A549 (cell line): Measurements from ENCODE around the gene ARMC7. TPM values are rescaled to one million over a fixed set of nuclear protein-coding genes. Genes with fewer than 3 reads are reported as not detected.
A peak's percentile ranks its signal among the peaks of the same experiment; 100 is the strongest.
"Not testable (repeated sequence)": the region's sequence is repeated elsewhere in the genome, so short reads cannot be mapped to it uniquely, and the experiment has no call there.

Experiments used
- ATAC-seq, 2 experiments: fragments of 200-7000 bp in 1 of 2; fragments of >200 bp in 1 of 2; cut with Nextera tagmentation in 1 of 2; cut with Tn5 transposase in 1 of 2; 3 replicates each; pipeline versions ENCODE4 v1.8.0 to v1.9.1; 2018 to 2020; ENCODE audit warnings: mild to moderate bottlenecking in 1 of 2, moderate library complexity in 1 of 2
- CTCF ChIA-PET: fragments of 300-600 bp; sonication (Branson Sonifier 250); formaldehyde crosslinking; extraction: SDS; loops from one replicate; lab custom pipeline; 2021; ENCODE audit warnings: antibody characterized with exemption, inconsistent platforms; lab: Yijun Ruan, JAX
- POLR2A ChIA-PET: fragments of 350-600 bp; formaldehyde crosslinking; extraction: SDS; loops from one replicate; lab custom pipeline; 2021; ENCODE audit warnings: antibody characterized with exemption, inconsistent platforms; lab: Yijun Ruan, JAX
- DNase-seq, 2 experiments: peaks; one replicate each; pipeline versions ENCODE4 v3.0.0 to v3.0.0-alpha.2; 2011 to 2016; ENCODE audit warnings: low read depth in 1 of 2, low spot score in 1 of 2
- FAIRE-seq: peaks from 2 replicates; lab custom pipeline; 2011; peaks lifted over from hg19 to GRCh38; lab: Jason Lieb, UNC
- H3K27ac ChIP-seq, 2 experiments: fragments of >200 bp; sonication (Bioruptor Twin); formaldehyde crosslinking; 3 replicates each; pipeline ENCODE4 v1.5.1; 2016 to 2017
- H3K4me1 ChIP-seq: fragments of >200 bp; sonication (Bioruptor Twin); formaldehyde crosslinking; 3 replicates; pipeline ENCODE4 v1.6.1; 2016
- H3K4me2 ChIP-seq: fragments of >200 bp; sonication (Bioruptor Twin); formaldehyde crosslinking; 3 replicates; pipeline ENCODE4 v1.6.1; 2016
- H3K4me3 ChIP-seq: fragments of >200 bp; sonication (Bioruptor Twin); formaldehyde crosslinking; 3 replicates; pipeline ENCODE4 v1.5.1; 2016
- H3K9me3 ChIP-seq: fragments of >200 bp; sonication (Bioruptor Twin); formaldehyde crosslinking; 3 replicates; pipeline ENCODE4 v1.6.1; 2016
- CEBPB ChIP-seq, 2 experiments: fragments of >200 bp in 1 of 2; sonication (Bioruptor Twin) in 1 of 2; formaldehyde crosslinking in 1 of 2; IDR thresholded peaks; 2 replicates each; pipeline ENCODE4 v1.6.1; 2012 to 2016
- EHF ChIP-seq: fragments of 250-450 bp; sonication (Bioruptor Pico); IDR thresholded peaks from 2 replicates; pipeline ENCODE4 v1.5.0; 2020; ENCODE audit warnings: mild to moderate bottlenecking
- FOSB ChIP-seq: fragments of 250-450 bp; sonication (Bioruptor Pico); IDR thresholded peaks from 2 replicates; pipeline ENCODE4 v1.5.0; 2020; ENCODE audit warnings: mild to moderate bottlenecking, moderate library complexity
- FOSL2 ChIP-seq, 2 experiments: fragments of 450-650 bp in 1 of 2; fragments of >200 bp in 1 of 2; sonication (Bioruptor Twin) in 1 of 2; formaldehyde crosslinking; IDR thresholded peaks; 2 replicates each; pipeline versions ENCODE4 v1.5.0 to v1.6.1; 2016 to 2020; ENCODE audit warnings: mild to moderate bottlenecking in 1 of 2, moderate library complexity in 1 of 2
- FOXS1 ChIP-seq: fragments of 250-450 bp; sonication (Bioruptor Pico); IDR thresholded peaks from 2 replicates; pipeline ENCODE4 v1.5.0; 2020; ENCODE audit warnings: mild to moderate bottlenecking, moderate library complexity
- GATA3 ChIP-seq: IDR thresholded peaks from 2 replicates; pipeline ENCODE4 v1.6.1; 2012; ENCODE audit warnings: borderline replicate concordance
- HEYL ChIP-seq: fragments of 250-450 bp; sonication (Bioruptor Pico); IDR thresholded peaks from 2 replicates; pipeline ENCODE4 v1.8.0; 2021; ENCODE audit warnings: mild to moderate bottlenecking, moderate library complexity
- HOXA7 ChIP-seq: fragments of 250-450 bp; sonication (Bioruptor Pico); IDR thresholded peaks from 2 replicates; pipeline ENCODE4 v1.5.0; 2020; ENCODE audit warnings: mild to moderate bottlenecking, moderate library complexity
- HOXB13 ChIP-seq: fragments of 250-450 bp; sonication (Bioruptor Pico); IDR thresholded peaks from 2 replicates; pipeline ENCODE4 v1.5.0; 2020; ENCODE audit warnings: low read depth, mild to moderate bottlenecking, moderate library complexity
- HOXB5 ChIP-seq: fragments of 250-450 bp; sonication (Bioruptor Pico); IDR thresholded peaks from 2 replicates; pipeline ENCODE4 v1.5.0; 2020; ENCODE audit warnings: mild to moderate bottlenecking, moderate library complexity
- JUN ChIP-seq, 2 experiments: fragments of >200 bp; sonication (Bioruptor Twin); formaldehyde crosslinking; IDR thresholded peaks; 2 replicates in 1 of 2; 3 replicates in 1 of 2; pipeline ENCODE4 v1.6.1; 2016 to 2017
- JUNB ChIP-seq: fragments of >200 bp; sonication (Bioruptor Twin); formaldehyde crosslinking; IDR thresholded peaks from 2 replicates; pipeline ENCODE4 v1.6.1; 2016
- NFE2L2 ChIP-seq: fragments of 150-350 bp; conservative IDR thresholded peaks from 2 replicates; pipeline ENCODE4 v1.6.1; 2014; ENCODE audit warnings: low read length
- NPAS2 ChIP-seq: fragments of 250-450 bp; sonication (Bioruptor Pico); IDR thresholded peaks from 2 replicates; pipeline ENCODE4 v1.8.0; 2022; ENCODE audit warnings: mild to moderate bottlenecking, moderate library complexity, borderline replicate concordance
- NR3C1 ChIP-seq: fragments of >200 bp; sonication (Bioruptor Twin); formaldehyde crosslinking; IDR thresholded peaks from 3 replicates; pipeline ENCODE4 v1.6.1; 2017
- POLR2A ChIP-seq: IDR thresholded peaks from 2 replicates; pipeline ENCODE4 v1.6.1; 2012; ENCODE audit warnings: mild to moderate bottlenecking, low read length
- RARB ChIP-seq: fragments of 250-450 bp; sonication (Bioruptor Pico); IDR thresholded peaks from 2 replicates; pipeline ENCODE4 v1.8.0; 2021; ENCODE audit warnings: mild to moderate bottlenecking, moderate library complexity
- SREBF2 ChIP-seq: fragments of 450-650 bp; IDR thresholded peaks from 2 replicates; pipeline ENCODE4 v1.6.1; 2014; ENCODE audit warnings: mild to moderate bottlenecking, moderate library complexity
- TFCP2L1 ChIP-seq: fragments of 250-450 bp; sonication (Bioruptor Pico); IDR thresholded peaks from 2 replicates; pipeline ENCODE4 v1.5.0; 2021; ENCODE audit warnings: mild to moderate bottlenecking
- TP53 ChIP-seq: fragments of 250-450 bp; sonication (Bioruptor Pico); IDR thresholded peaks from 2 replicates; pipeline ENCODE4 v1.5.0; 2021; ENCODE audit warnings: mild to moderate bottlenecking, moderate library complexity
- ZFP36 ChIP-seq: fragments of 450-650 bp; IDR thresholded peaks from 2 replicates; pipeline ENCODE4 v1.6.1; 2014; ENCODE audit warnings: borderline replicate concordance; ENCODE audit not compliant: partially characterized antibody
- ZNF302 ChIP-seq: fragments of 250-450 bp; sonication (Bioruptor Pico); IDR thresholded peaks from 2 replicates; pipeline ENCODE4 v1.9.0; 2021; ENCODE audit warnings: inconsistent platforms, mild to moderate bottlenecking, moderate library complexity
- ZSCAN20 ChIP-seq: fragments of 250-450 bp; sonication (Bioruptor Pico); IDR thresholded peaks from 2 replicates; pipeline ENCODE4 v1.8.0; 2022; ENCODE audit warnings: mild to moderate bottlenecking, moderate library complexity
- WGBS: methylation state at CpG from one replicate; pipeline ENCODE4 v1.1.6; 2017; ENCODE audit errors: missing lambda C conversion rate; 5-methylcytosine and 5-hydroxymethylcytosine counted together
- polyA plus RNA-seq, 4 experiments: library from polyadenylated mRNA; depleted of rRNA in 3 of 4; stranded (reverse); fragments of >200 nt; fragmentation: RNase III in 1 of 4; extraction: RNeasy Plus Mini Kit Qiagen cat#74134 plus additional on column Dnase treatment in 1 of 4; gene quantifications; 2 replicates in 3 of 4; 3 replicates in 1 of 4; pipeline ENCODE4 v1.2.3, GENCODE V29; 2011 to 2017
- TF ChIP-seq, protein P1 (sequence below): fragments of 250-450 bp; sonication (Bioruptor Pico); IDR thresholded peaks from 2 replicates; pipeline ENCODE4 v1.5.0; 2020; ENCODE audit warnings: low read depth, mild to moderate bottlenecking, moderate library complexity
- TF ChIP-seq, protein P2 (sequence below): fragments of 250-450 bp; sonication (Bioruptor Pico); IDR thresholded peaks from 2 replicates; pipeline ENCODE4 v1.5.0; 2021; ENCODE audit warnings: mild to moderate bottlenecking, moderate library complexity, borderline replicate concordance
- TF ChIP-seq, protein P3 (sequence below): IDR thresholded peaks from 2 replicates; pipeline ENCODE4 v1.6.1; 2012

The ARMC7 gene
- polyA plus RNA-seq, 2 of the 4 experiments (the other 2 are of a cell fraction), result 8.5 to 12.6 TPM

DNA sequence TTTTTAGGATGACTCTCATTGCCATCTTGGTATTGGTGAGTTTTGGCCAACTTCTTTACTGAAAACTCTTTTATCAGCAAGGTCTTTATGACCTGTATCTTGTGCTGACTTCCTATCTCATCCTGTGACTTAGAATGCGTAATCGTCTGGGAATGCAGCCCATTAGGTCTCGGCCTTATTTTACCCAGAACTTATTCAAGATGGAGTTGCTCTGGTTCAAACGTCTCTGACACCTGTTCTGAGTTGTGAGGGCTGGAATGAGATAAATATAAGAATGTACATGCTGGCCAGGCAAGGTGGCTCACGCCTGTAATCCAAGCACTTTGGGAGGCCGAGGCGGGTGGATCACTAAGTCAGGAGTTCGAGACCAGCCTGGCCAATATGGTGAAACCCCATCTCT is 48.7 kb downstream of the ARMC7 start:
- DNase-seq, result peak in 1 of 2 experiments; percentile 60
- not testable (repeated sequence) for H3K4me3 ChIP-seq; H3K9me3 ChIP-seq; ATAC-seq; FAIRE-seq; TF ChIP-seq FOSL2 (IDR thresholded peaks at IDR 0.05)
- WGBS, result 79% methylated on average over 8 of the region's 8 CpGs
- TF ChIP-seq RARB (peak; percentile 83; the same call in 1 of the 2 replicates), HOXA7 (CRISPR knock-in tag) (peak; percentile 96), HOXB5 (CRISPR knock-in tag) (peak; percentile 99), TFCP2L1 (CRISPR knock-in tag) (peak; percentile 92; the same call in 1 of the 2 replicates), HOXB13 (CRISPR knock-in tag) (peak; percentile 99), ZNF302 (CRISPR knock-in tag) (peak; percentile 97; the same call in 1 of the 2 replicates), NPAS2 (CRISPR knock-in tag) (peak; percentile 87), FOXS1 (peak; percentile 99), TP53 (CRISPR knock-in tag) (peak; percentile 98), EHF (CRISPR knock-in tag) (peak; percentile 99), HEYL (CRISPR knock-in tag) (peak; percentile 96), FOSB (peak; percentile 97), FOSL2 (CRISPR knock-in tag; IDR thresholded peaks at IDR 0.05) (peak; percentile 62), ZSCAN20 (CRISPR knock-in tag) (peak; percentile 84; the same call in 1 of the 2 replicates)
- TF ChIP-seq, protein P1, sequence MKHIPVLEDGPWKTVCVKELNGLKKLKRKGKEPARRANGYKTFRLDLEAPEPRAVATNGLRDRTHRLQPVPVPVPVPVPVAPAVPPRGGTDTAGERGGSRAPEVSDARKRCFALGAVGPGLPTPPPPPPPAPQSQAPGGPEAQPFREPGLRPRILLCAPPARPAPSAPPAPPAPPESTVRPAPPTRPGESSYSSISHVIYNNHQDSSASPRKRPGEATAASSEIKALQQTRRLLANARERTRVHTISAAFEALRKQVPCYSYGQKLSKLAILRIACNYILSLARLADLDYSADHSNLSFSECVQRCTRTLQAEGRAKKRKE (CRISPR knock-in tag), result peak; percentile 100
- TF ChIP-seq, protein P2, sequence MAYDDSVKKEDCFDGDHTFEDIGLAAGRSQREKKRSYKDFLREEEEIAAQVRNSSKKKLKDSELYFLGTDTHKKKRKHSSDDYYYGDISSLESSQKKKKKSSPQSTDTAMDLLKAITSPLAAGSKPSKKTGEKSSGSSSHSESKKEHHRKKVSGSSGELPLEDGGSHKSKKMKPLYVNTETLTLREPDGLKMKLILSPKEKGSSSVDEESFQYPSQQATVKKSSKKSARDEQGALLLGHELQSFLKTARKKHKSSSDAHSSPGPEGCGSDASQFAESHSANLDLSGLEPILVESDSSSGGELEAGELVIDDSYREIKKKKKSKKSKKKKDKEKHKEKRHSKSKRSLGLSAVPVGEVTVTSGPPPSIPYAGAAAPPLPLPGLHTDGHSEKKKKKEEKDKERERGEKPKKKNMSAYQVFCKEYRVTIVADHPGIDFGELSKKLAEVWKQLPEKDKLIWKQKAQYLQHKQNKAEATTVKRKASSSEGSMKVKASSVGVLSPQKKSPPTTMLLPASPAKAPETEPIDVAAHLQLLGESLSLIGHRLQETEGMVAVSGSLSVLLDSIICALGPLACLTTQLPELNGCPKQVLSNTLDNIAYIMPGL (CRISPR knock-in tag), result peak; percentile 80; the same call in 1 of the 2 replicates
- Histone ChIP-seq H3K4me1 (peaks cover 38% of the 10 kb centered on the region), H3K27ac (peak overlapping the region; percentile 48 to 77; a peak in 4 of 6 replicates), H3K4me2 (peak overlapping the region; percentile 59; the same call in 2 of the 3 replicates)
- CTCF ChIA-PET, result interaction anchor here (0.6 to 5.2 kb wide), 6 partner anchors 13 to 209 kb away, joined by 3 to 26 read pairs (median 10); partner anchors contain the start of gene NT5C
- POLR2A ChIA-PET, result interaction anchor here (1.4 kb wide), 1 partner anchor 34 kb away, joined by 4 read pairs; no protein-coding TSS in a partner anchor

DNA sequence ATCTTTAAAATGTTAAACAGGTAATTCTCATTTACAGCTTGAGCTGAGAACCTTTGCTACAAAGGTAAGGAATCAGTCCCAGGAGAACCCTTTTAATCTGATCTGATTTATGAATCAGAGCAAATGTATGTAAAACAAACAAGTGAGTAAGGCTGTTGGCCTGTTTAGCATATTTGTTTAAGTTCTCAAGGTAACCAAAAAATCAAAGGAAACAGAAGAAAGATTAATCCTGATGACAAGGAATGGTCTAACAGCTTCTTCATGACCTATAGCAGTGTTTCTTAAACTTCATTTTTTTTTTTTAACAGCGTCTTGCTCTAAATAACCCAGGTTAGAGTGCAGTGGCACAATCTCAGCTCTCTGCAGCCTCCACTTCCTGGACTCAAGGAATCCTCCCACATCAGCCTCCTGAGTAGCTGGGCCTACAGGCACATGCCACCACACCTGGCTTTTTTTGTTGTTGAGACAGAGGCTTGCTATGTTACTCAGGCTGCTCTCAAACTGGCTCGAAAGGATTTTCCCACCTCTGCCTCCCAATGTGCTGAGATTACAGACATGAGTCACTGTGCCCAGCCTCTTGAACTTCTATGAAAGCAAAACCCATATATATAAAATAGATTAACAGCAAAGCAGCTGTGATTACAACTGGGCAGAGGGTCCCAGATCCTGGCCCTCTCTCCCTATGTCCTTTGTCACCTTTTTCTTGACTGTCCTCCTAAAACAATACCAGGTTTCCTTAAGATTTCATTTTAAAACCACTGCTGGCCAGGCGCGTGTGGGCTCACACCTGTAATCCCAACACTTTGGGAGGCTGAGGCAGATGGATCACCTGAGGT is 49.6 kb downstream of the ARMC7 start:
- ChIA-PET POLR2A (interaction anchor here (1.4 kb wide), 1 partner anchor 35 kb away, joined by 4 read pairs; no protein-coding TSS in a partner anchor), CTCF (interaction anchor here (0.5 to 5.2 kb wide), 10 partner anchors 10 to 89 kb away, joined by 3 to 26 read pairs (median 5); partner anchors contain the start of gene NT5C)
- WGBS, result 47% methylated on average over 4 of the region's 4 CpGs
- ATAC-seq (peak; percentile 34 to 39; a peak in 5 of 6 replicates), DNase-seq (peak in 1 of 2 experiments; percentile 73), FAIRE-seq (peak; percentile 67)
- no peaks in the 10 kb centered on the region for H3K9me3 ChIP-seq
- no peak for TF ChIP-seq SREBF2
- peak; percentile 11 for TF ChIP-seq ZFP36
- TF ChIP-seq JUN (IDR thresholded peaks at IDR 0.05), result peak in 1 of 2 experiments; percentile 24; a peak in 1 of 5 replicates
- TF ChIP-seq POLR2A, result no peak
- TF ChIP-seq CEBPB (IDR thresholded peaks at IDR 0.05), result peak in 1 of 2 experiments; percentile 9; a peak in 1 of 4 replicates
- TF ChIP-seq, protein P3, sequence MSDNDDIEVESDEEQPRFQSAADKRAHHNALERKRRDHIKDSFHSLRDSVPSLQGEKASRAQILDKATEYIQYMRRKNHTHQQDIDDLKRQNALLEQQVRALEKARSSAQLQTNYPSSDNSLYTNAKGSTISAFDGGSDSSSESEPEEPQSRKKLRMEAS, result peak; percentile 49; the same call in 1 of the 2 replicates
- TF ChIP-seq NFE2L2, result no peak
- TF ChIP-seq FOSL2 (IDR thresholded peaks at IDR 0.05), result no peak
- peak; percentile 90 for TF ChIP-seq FOSL2 (CRISPR knock-in tag; IDR thresholded peaks at IDR 0.05)
- no peak for TF ChIP-seq TP53 (CRISPR knock-in tag)
- TF ChIP-seq JUNB, result peak; percentile 59
- TF ChIP-seq NR3C1, result no peak
- peak; percentile 89; the same call in 1 of the 2 replicates for TF ChIP-seq GATA3
- peak overlapping the region; percentile 59 for H3K4me2 ChIP-seq
- H3K4me1 ChIP-seq, result peaks cover 38% of the 10 kb centered on the region
- no peak overlapping the region for H3K4me3 ChIP-seq
- H3K27ac ChIP-seq, result peak overlapping the region; percentile 48 to 77
